Measurements from ENCODE around the gene MOG.
"Not testable (repeated sequence)": the region's sequence is repeated elsewhere in the genome, so short reads cannot be mapped to it uniquely, and the experiment has no call there.

Gene MOG

GRCh38 chr6:29641430-29642148, 15.3 kb upstream of the MOG start:
- DNase-seq: no peak

DNA sequence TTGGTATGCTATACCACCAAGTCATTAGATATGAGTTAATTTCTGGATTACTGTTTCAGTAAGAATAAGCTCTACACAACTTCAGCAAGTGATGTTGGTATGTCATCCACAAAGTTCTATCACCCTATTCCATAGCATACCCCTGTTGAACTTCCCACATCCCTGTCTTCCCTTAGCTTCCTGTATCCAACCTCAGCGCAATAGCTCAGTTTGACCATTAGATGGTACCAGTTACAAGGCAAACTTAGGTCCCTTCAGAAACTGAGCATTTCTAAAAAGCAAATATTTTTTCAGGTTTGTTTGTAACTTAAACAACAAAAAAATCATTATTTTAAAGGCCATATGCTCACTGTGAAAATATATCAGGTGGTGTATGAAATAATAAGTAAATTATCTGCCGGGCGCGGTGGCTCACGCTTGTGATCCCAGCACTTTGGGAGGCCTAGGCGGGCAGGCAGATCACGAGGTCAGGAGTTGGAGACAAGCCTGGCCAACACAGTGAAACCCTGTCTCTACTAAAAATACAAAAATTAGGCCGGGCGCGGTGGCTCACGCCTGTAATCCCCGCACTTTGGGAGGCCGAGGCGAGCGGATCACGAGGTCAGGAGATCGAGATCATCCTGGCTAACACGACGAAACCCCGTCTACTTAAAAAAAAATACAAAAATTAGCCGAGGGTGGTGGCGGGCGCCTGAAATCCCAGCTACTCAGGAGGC, 8.8 kb upstream of the MOG start:
- peak; percentile 49 for DNase-seq

DNA sequence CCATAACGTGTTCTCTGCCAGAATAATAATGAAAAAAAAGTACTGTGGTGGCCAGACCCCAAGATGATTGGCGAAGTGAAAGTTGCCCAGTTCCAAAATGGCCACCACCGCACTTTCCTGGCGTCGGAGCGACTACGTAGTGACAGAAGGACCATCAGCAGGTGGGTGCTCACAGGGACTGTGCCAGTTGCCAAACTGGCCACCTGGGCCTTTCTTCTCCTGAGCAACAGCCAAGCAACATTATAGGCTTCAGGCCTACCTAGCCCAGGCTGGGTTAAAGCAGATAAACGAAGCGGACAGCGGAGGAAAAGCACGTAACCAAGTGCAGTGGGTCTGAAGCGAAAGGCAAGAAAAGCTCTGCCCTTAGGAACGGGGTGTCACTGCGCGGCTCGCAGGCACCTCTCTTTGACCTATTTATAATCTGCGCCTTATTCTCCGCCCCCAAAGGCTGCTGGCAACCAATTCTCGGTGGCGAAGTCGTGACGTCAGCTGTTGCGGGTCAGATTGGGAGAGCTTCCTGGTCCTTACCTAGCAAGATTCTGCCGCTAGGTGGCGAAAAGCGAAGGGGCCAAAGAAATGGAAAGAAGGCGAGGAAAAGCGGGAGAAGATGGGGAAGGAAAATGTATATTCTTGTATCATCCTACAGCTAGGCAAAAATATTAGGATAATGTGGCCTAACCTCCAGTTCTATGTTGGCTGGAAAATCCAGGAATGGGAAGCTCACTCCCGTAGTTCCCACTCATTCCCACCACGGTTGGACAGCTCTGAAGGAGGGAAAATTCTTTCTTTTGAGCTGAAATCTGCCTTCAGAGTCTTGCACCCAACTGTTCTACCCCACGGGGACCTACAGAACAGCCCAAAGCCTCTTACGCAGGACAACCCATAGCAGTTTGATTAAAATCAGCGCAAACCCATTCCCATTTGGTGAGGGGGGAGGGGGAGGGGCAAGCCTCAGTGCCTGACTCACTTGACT, 6.9 kb upstream of the MOG start:
- DNase-seq: peak; percentile 95

DNA sequence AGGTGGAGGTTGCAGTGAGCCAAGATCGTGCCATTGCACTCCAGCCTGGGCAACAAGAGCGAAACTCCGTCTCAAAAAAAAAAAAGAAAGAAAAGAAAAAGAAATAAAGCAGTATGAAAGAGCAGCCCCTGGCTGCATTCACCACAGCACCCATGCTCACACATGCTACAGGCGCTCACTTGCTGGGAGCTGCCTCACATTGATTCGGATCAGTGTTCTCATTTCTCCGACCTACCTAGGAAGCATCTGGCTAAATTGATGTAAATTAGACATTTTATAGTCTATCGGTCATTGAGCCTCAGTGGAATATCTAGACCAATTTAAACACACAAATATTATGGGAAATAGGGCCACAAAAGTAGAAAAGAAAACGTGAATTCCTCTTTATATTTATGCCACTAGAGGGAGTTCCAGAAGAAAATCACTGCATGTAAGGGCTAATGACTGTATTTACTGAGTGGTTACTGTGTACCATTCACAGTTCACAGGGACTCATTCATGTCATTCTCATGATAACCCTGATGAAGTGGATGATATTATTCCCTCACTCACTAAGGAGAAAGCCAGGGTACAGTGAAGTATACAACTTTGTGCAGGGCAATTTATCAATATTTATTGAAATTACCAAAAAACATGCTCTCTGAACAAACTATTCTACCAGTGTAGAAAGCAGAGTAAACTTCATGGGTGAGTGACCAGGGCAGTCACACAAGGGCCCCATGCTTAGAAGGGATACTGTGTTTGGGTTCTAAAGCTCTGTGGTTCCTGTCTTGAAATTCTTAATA, 5.3 kb upstream of the MOG start:
- DNase-seq: peak; percentile 49

- no peak for DNase-seq
These were observed 4.7 kb upstream of the MOG start for GRCh38 chr6:29652198-29652584.

DNA sequence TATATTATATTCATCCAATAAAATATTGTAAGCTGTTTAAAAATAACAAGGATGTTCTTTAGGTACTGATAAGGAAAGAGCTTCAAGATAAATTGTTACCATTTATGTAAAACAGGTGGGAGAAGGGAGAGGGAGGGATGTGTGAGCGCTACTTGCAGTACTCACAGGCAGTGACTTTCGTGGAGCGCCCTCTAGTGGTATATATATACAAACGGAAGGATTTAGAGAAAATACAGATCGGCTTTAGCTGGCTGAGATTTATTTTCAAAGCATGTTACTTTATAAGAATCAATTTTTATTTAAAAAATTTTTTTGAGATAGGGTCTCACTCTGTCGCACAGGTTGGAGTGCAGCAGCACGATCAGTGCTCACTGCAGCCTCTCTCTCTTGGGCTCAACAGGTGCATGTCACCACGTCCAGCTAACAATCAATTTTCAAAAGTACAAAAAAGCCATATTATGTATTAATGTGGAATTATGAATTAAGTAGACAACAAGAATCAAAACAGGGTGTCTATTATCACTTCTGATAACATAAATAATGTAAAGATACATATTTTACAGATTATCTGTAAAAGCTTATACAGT, 3.3 kb upstream of the MOG start:
- peak; percentile 74 for DNase-seq

- no peak for DNase-seq
These were observed 1.2 kb upstream of the MOG start for GRCh38 chr6:29655658-29656057.

DNA sequence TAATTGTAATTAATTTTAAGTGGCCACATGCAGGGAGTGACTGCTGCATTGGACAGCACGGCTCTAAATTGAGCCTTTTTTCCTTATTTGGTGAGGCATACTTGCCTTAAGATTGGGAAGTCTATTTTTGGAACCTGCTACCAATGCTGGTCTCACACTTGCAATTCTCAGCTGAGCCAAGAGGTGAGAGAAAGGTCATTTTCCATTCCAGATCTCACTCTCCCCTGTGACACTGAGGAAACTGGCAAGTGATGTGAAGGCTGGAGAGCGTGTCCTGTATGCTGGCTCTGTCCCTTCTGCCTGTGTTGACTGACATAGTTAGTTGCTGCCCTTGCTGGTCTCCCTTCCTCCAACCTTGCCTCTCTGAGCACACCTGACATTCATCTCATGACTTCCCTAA, 735 bp upstream of the MOG start:
- no peak for DNase-seq

DNA sequence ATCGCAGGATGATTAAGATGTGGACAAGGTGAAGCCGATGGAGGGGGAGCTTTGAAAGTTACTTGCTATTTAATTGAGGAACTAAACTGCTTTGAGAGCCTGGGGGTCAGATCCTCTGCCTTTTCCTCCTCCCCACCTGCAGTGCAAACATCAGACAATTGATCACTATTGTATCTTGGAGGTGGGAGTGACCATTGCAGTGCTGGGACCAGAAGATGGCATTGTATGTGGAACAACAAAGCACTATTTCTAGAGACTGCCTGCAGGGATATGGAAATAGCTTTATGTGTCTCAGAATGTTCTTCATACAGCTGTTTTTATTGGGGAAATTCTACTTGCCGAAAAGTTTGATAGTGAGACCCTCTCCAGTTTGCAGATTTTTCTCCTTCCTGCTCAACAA, 4.2 kb downstream of the MOG start:
- no peak for DNase-seq

- not testable (repeated sequence) for DNase-seq
These were observed 4.7 kb downstream of the MOG start for GRCh38 chr6:29661502-29662141.

- DNase-seq: no peak
These were observed 6.6 kb downstream of the MOG start for GRCh38 chr6:29663300-29664042.

DNA sequence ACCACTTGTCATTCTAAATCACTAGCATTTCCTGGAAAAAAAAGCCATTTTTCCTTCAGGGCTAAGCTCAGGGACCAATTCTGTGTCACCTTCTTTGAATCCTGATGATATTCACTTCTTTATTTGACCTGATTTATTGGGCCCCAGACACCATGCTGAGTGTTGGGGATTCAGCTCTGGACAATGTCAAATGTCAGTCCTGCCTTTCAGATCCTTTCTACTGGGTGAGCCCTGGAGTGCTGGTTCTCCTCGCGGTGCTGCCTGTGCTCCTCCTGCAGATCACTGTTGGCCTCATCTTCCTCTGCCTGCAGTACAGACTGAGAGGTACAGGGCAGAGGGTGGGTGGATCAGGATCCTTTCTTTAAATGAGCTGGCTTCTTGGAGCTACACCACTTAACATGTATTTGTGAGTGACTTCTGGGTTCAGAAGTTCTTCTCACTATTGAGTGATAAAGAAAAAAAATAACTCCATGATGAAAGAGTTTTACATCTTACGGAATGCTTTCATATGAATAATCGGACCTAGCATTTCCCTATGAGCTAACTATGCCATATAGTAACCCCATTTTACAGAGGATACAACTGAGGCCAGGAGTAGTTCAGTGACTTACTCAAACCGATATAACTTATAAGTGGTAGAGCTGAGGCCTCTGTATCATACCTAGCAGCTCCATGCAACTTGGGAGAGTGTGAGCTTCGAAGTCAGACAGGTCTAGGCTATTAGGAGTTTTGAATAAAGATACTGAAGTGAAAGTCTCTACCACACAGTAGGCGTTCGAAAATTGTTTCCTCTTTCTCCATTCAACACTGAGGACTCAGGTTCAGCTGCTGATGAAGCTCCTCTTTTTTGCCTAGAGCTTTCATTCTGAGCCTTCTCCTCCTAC, 9.3 kb downstream of the MOG start:
- no peak for DNase-seq

DNA sequence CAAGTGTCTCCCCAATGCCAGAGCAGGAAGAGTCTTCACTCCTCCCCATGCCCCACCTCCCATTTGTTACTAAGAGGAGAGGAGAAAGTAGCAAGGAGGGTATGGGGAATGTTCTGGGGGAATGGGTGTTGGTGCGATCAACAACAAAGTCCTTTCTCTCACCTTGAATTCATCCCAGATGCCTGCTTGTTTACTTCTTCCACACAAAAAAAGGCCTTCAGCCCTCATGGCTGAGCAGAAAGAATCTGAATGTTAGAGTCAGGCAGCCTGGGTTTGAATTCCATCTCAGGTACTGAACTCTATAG, 9.9 kb downstream of the MOG start:
- no peak for DNase-seq

DNA sequence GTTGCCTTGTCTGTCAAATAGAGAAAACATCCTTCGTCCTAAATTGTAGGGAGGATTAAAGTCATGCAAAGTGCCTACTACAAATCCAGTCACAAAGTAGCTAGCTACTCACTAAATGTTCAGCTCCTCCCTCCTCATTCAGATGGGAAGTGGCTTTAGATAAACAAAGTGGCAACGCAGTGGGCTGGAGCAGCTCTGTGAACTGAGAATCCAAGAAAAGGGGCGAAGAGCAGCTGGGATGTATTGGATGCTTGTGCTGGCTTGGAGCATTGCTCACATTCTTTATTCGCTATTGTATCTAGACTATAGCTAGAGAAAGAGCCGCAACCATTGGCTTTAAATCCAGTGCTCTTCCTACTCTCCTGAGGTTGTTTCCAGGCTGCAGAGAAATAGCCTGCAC, 10.3 kb downstream of the MOG start:
- no peak for DNase-seq

GRCh38 chr6:29671026-29671425, 14.1 kb downstream of the MOG start:
- DNase-seq: no peak

DNA sequence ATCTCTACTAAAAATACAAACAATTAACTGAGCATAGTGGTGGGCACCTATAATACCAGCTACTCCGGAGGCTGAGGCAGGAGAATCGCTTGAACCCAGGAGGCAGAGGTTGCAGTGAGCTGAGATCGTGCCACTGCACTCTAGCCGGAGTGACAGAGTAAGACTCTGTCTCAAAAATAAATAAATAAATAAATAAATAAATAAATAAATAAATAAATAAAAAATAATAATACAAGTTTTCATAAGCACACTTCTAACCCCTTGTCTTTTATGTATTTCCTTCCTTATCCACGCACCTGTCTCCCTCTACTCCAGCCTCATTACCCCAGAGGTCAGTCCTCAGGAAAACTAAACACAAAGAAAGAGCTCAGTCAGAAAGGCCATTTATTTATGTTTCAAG, 15.2 kb downstream of the MOG start:
- DNase-seq: not testable (repeated sequence)

- DNase-seq: no peak
These were observed 16.3 kb downstream of the MOG start for GRCh38 chr6:29673161-29673560.

DNA sequence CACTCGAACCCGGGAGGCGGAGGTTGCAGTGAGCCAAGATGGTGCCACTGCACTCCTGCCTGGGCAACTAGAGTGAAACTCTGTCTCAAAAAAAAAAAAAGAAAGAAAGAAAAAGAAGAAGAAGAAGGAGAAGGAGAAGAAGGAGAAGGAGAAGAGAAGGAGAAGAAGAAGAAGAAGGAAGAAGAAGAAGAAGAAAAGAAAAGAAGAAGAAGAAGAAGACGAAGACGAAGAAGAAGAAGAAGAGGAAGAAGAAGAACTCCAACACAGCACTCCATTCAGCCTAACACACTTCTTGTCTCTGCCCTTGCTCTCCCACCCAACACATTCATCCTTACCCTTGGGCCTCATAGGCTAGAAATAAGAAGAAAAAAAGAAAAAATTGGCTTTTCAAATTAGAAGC, 17.1 kb downstream of the MOG start:
- no peak for DNase-seq

- DNase-seq: no peak
These were observed 18.7 kb downstream of the MOG start for GRCh38 chr6:29675561-29675960.

- DNase-seq: no peak
These were observed 20.2 kb downstream of the MOG start for GRCh38 chr6:29676981-29677601.

All from HCEC 1CT (cell line).